ENCODE measurements around the gene DMD. TPM values are rescaled to one million over a fixed set of nuclear protein-coding genes. Genes with fewer than 3 reads are reported as not detected.
A peak's percentile ranks its signal among the peaks of the same experiment; 100 is the strongest.

DMD gene
- total RNA-seq, 1 donor from 2014 or later, result 5.1 TPM

DNA sequence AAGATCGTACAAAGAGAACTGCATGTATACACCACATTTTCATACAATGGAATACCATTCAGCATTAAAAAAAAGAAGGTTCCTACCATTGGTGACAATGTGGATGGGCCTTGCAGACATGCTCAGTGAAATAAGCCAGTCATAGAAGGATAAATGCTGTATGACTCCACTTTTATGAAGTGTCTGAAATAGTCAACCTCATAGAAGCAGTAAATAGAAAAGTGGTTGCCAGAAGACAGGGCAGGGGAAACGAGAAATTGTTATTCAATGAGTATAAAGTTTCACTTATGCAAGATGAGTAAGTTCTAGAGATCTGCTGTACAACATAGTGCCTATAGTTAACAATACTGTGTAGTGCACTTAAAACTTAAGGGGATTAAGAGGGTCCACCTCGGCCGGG lies 1882.1 kb downstream of the DMD start:
- no peak for ATAC-seq

GRCh38 chrX:31323658-31324057 lies 1887.7 kb downstream of the DMD start:
- ATAC-seq, result no peak

DNA sequence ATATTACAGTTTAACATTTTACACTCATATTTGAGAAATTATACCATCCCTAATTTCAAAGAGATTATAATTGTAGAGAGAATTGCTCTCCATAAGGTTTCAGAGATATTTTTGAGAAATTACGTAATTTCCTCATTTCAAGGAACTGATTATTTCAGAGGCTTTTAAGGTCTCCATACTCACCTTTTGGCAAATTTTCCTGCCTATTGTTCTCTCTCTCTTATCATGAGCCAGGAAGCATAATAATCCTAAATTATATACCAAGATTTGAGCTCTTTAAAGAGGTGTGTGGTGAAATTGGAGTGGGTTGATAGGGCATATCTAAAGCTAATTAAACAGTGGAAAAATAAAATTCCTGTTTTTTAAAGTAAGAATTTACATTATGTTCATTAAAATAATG lies 1890.6 kb downstream of the DMD start:
- ATAC-seq, result no peak

DNA sequence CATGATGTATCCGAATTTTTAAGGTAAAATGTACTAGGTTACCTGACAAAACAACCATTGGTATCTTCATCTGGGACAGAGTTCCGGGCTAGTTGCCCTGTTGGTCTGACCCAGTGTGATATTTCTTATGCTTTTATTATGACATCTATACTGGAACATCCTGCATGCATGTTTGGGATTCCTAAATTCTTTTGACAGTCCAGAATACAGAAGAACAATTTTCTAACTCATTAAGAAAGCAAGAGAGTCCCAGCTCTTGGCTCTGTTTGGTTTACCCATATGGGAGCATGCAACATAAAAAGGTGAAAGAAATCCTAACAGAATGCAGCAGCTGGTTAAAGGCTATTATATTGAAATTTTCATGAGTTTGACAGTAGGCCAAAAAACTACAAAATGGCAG lies 1891.8 kb downstream of the DMD start:
- no peak for ATAC-seq

- ATAC-seq, result no peak
Measured at GRCh38 chrX:31318866-31319265, 1892.5 kb downstream of the DMD start.

DNA sequence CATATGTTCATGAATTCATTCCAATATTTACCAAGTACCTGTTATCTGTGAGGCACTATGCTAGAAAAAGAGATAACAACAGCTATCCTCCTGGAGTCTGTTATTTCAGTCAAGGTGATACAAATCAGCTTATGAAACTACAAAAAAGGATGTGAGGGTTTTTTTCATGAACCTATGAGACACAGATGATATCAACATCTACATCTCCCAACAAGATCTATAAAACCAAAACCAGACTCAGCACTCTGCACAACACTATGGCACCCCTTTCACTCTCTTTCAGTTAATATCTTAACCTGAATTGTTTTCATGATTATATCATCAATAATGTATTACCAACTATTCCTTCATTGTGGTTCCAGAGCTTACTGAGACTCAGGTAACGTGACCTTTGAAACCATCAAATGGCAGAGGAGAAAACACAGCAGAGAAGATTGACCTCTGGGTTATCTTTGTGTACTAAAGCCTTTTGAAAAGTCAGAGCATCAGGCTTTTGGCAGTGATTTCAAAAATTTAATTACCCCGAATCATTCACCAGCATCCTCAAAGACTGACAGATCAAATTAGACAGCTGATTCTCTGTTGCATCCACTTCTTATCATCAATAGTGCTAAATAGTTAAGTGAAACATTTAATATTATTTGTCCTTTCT lies 1894.9 kb downstream of the DMD start:
- ATAC-seq, result no peak

- ATAC-seq, result no peak
Measured at GRCh38 chrX:31314921-31315320, 1896.4 kb downstream of the DMD start.

DNA sequence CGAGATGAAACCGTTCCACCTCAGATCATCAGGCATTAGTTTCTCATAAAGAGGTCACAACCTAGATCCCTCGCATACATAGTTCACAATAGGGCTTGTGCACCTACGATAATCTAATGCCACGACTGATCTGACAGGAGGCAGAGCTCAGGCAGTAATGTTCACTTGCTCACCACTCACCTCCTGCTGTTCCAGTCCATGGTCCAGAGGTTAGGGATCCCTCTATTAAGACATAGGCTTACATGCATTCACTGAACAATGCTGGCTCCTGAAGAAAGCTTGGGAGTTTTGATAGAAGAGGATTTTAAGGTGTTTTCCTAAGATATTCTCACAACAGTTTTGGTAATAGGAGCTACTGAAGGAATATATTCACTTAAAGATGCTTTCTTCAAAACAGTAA lies 1903.4 kb downstream of the DMD start:
- no peak for ATAC-seq

GRCh38 chrX:31302573-31303075 lies 1908.7 kb downstream of the DMD start:
- ATAC-seq, result no peak

- ATAC-seq, result no peak
Measured at GRCh38 chrX:31301941-31302340, 1909.4 kb downstream of the DMD start.

DNA sequence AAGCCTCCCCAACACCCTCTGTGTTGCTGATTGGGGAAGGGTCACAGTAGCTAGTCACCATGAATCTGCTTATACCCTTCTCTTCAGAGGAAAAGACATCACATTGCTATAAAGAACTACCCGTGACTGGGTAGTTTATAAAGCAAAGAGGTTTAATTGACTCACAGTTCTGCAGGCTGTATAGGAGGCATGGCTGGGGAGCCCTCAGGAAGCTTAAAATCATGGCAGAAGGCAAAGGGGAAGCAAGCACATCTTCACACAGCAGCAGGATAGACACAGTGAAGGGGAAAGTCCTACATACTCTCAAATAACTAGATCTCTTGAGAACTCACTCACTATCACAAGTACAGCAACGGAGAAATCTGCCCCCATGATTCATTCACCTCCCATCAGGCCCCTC lies 1910.1 kb downstream of the DMD start:
- no peak for ATAC-seq

DNA sequence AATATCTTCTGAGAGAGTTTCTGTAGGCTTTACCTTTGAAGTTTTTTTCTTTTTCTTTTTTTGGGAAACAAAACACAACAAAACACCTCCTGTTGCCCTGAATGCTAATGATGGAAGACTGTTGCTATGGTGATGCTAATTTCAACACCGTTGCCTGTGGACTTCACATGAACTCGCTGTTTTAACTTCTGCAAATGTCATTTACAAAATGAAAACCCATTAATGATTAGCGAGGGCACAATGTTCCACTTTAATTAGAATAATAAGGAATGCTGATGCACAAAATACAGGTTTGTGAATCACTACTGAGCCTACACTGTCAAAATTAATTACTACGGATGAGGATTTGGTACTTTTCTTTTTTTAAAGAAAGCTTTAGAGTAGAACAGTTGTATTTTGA lies 1912.4 kb downstream of the DMD start:
- ATAC-seq, result no peak

- ATAC-seq, result peak; percentile 82
Measured at GRCh38 chrX:31297881-31298280, 1913.5 kb downstream of the DMD start.

DNA sequence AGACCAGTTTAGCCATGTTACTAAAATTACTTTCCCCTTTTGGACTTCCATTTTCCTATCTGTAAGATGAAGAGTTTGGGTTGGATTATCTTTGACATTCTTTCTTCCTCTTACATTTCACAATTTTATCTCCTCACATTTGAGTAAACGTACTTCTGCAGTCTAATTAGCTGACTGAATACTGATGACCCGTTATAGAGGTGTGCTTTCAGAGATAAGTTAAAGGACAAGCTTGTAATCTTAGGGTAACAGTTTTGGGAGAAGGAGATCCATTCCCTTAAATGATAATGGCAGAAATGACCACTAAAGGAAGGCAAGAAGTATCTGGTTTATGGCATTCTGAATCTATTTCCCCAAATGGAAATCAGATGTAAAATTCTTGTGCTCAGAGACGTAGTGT lies 1916.9 kb downstream of the DMD start:
- ATAC-seq, result no peak

- no peak for ATAC-seq
Measured at GRCh38 chrX:31293409-31293808, 1917.9 kb downstream of the DMD start.

GRCh38 chrX:31291131-31291530 lies 1920.2 kb downstream of the DMD start:
- ATAC-seq, result no peak

DNA sequence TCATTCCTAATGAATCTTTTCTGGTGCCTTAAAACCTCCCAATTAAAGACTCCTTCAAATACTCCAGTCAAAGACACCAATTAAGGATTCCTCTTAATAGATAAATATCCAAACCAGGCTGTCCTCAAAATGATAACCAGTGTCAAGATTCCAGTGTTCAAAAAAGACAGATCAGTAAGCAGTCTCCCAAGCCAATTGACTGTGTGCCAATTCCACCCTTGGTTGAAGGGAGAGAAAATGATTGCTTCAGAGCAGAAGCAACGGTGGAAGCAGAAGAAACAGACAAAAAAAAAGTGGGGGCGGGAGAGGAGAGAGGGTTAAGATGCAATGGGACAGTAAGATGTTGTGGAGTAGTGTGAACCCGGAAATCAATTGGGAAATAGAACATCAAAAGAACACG lies 1923.5 kb downstream of the DMD start:
- ATAC-seq, result no peak

GRCh38 chrX:31280580-31280979 lies 1930.8 kb downstream of the DMD start:
- ATAC-seq, result no peak

GRCh38 chrX:31279359-31279758 lies 1932.0 kb downstream of the DMD start:
- peak; percentile 77 for ATAC-seq

- ATAC-seq, result no peak
Measured at GRCh38 chrX:31272472-31272775, 1938.9 kb downstream of the DMD start.

DNA sequence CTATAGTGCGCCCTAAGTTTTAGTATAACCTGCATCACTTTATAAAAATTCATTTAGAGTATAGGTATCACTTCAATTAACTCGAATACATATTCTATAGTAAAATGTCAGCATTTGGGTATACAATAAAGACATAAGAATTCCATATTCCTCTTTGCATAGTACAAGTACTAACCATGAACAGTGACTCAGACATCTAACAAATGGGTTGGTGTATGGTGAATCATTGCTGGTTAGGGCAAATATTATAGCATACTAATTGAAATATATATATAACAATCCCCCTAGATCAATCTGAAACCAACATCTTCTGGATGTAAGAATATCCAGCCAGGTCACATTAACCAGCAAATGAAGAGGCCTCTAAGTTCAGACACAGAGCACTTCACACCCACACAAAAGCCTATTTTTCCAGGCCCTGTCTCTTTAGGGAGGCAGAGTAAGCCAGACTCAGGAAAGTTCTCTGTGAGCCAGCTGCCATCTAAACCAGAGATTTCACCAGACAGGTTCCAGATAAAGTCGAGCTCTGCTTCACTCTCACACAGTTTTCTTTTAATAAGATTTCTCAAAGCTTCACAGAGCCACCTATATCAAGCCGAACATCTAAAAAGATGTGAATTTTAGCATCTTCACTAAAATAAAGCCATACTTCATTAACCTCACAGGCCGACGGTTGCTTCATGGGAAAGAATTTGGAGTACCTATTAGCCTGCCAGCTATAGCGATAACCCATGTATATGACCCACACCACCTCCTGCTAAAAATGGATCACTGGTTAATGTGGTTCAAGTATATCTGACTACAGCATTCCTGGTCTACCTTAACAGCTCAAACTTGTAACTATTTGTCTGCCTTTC lies 1939.5 kb downstream of the DMD start:
- ATAC-seq, result no peak

- ATAC-seq, result no peak
Measured at GRCh38 chrX:31269914-31270313, 1941.4 kb downstream of the DMD start.

GRCh38 chrX:31268359-31268758 lies 1943.0 kb downstream of the DMD start:
- no peak for ATAC-seq

Measured in esophagus mucosa (tissue), 1 donor.